ENCODE measurements around the gene ARHGAP24. TPM values are rescaled to one million over a fixed set of nuclear protein-coding genes. Genes with fewer than 3 reads are reported as not detected.

The ARHGAP24 gene
- total and polyA plus RNA-seq, 10 of the 15 experiments (the other 5 are each of a cell fraction or from before 2014, with no cell fraction given) = 0.10 to 4.2 (median 0.52) TPM

- TF ChIP-seq, protein P1, sequence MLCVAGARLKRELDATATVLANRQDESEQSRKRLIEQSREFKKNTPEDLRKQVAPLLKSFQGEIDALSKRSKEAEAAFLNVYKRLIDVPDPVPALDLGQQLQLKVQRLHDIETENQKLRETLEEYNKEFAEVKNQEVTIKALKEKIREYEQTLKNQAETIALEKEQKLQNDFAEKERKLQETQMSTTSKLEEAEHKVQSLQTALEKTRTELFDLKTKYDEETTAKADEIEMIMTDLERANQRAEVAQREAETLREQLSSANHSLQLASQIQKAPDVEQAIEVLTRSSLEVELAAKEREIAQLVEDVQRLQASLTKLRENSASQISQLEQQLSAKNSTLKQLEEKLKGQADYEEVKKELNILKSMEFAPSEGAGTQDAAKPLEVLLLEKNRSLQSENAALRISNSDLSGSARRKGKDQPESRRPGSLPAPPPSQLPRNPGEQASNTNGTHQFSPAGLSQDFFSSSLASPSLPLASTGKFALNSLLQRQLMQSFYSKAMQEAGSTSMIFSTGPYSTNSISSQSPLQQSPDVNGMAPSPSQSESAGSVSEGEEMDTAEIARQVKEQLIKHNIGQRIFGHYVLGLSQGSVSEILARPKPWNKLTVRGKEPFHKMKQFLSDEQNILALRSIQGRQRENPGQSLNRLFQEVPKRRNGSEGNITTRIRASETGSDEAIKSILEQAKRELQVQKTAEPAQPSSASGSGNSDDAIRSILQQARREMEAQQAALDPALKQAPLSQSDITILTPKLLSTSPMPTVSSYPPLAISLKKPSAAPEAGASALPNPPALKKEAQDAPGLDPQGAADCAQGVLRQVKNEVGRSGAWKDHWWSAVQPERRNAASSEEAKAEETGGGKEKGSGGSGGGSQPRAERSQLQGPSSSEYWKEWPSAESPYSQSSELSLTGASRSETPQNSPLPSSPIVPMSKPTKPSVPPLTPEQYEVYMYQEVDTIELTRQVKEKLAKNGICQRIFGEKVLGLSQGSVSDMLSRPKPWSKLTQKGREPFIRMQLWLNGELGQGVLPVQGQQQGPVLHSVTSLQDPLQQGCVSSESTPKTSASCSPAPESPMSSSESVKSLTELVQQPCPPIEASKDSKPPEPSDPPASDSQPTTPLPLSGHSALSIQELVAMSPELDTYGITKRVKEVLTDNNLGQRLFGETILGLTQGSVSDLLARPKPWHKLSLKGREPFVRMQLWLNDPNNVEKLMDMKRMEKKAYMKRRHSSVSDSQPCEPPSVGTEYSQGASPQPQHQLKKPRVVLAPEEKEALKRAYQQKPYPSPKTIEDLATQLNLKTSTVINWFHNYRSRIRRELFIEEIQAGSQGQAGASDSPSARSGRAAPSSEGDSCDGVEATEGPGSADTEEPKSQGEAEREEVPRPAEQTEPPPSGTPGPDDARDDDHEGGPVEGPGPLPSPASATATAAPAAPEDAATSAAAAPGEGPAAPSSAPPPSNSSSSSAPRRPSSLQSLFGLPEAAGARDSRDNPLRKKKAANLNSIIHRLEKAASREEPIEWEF (IDR thresholded peaks at IDR 0.05; ENCODE audit: insufficient replicate concordance, low read depth, low read length) = no peak
- TF ChIP-seq PAX5 (IDR thresholded peaks at IDR 0.05; ENCODE audit: borderline replicate concordance, low read depth, low read length) (no peak), JUND (IDR thresholded peaks at IDR 0.05; ENCODE audit: low read depth, low read length) (no peak), EZH2 (IDR thresholded peaks at IDR 0.05; ENCODE audit: borderline replicate concordance, control insufficient read depth, low read depth, low read length) (no peak), SREBF2 (IDR thresholded peaks at IDR 0.05; ENCODE audit: low read length) (no peak), SMAD1 (IDR thresholded peaks at IDR 0.05; ENCODE audit: low read depth, partially characterized antibody) (no peak), CBX3 (IDR thresholded peaks at IDR 0.05; ENCODE audit: borderline replicate concordance, low read depth) (no peak)
Observed at GRCh38 chr4:85807247-85807950, 332.4 kb downstream of the ARHGAP24 start (continued).
